PC-3 (cell line): ENCODE measurements around the gene RBKS. TPM values are rescaled to one million over a fixed set of nuclear protein-coding genes. Genes with fewer than 3 reads are reported as not detected.

Experiments used
- ATAC-seq: fragments of 200-7000 bp; cut with Tn5 transposase; 2 replicates; pipeline ENCODE4 v1.9.1; 2020; ENCODE audit warnings: mild to moderate bottlenecking, moderate library complexity
- BruUV-seq: library from RNA; stranded (reverse); fragments of 400-500 nt; replicated peaks from 2 replicates; lab custom pipeline; 2021; lab: Mats Ljungman, UMichigan
- CTCF ChIA-PET: fragments of 300-600 bp; sonication (Branson Sonifier 250); formaldehyde crosslinking; loops from one replicate; lab custom pipeline; 2022; ENCODE audit warnings: antibody characterized with exemption; lab: Charles Lee
- POLR2A ChIA-PET: fragments of 300-600 bp; sonication (Branson Sonifier 250); formaldehyde crosslinking; loops from one replicate; lab custom pipeline; 2022; ENCODE audit warnings: antibody characterized with exemption; ENCODE audit not compliant: unreplicated experiment; lab: Charles Lee
- DNase-seq: peaks from one replicate; pipeline ENCODE4 v3.0.0-alpha.2; 2015
- H2AFZ ChIP-seq: fragments of 300-600 bp; sonication (generic); 2 replicates; pipeline ENCODE4 v1.6.0; 2016; ENCODE audit warnings: antibody characterized with exemption, low read length
- H3F3A ChIP-seq: fragments of 300-600 bp; sonication (generic); one replicate; pipeline ENCODE4 v1.6.0; 2017; ENCODE audit warnings: antibody characterized with exemption, low read length, control low read depth, mild to moderate bottlenecking; ENCODE audit not compliant: unreplicated experiment
- H3K27ac ChIP-seq: fragments of 300-600 bp; sonication (generic); 2 replicates; pipeline ENCODE4 v1.5.1; 2016; ENCODE audit warnings: mild to moderate bottlenecking, low read length
- H3K27me3 ChIP-seq: fragments of 300-600 bp; sonication (generic); 2 replicates; pipeline ENCODE4 v1.6.1; 2016; ENCODE audit warnings: low read length, mixed read lengths
- H3K36me3 ChIP-seq: fragments of 300-600 bp; sonication (generic); 2 replicates; pipeline ENCODE4 v1.6.1; 2016; ENCODE audit warnings: low read depth, mixed run types, low read length, mixed read lengths
- H3K4me1 ChIP-seq: fragments of 300-600 bp; sonication (generic); 2 replicates; pipeline ENCODE4 v1.5.1; 2016; ENCODE audit warnings: low read length; ENCODE audit not compliant: insufficient read depth
- H3K4me2 ChIP-seq: fragments of 300-600 bp; sonication (generic); 2 replicates; pipeline ENCODE4 v1.6.0; 2016; ENCODE audit warnings: low read length
- H3K4me3 ChIP-seq: fragments of 300-600 bp; sonication (generic); 2 replicates; pipeline ENCODE4 v1.5.1; 2016; ENCODE audit warnings: mild to moderate bottlenecking, low read length, mixed read lengths
- H3K79me2 ChIP-seq: fragments of 300-600 bp; sonication (generic); 2 replicates; pipeline ENCODE4 v1.6.1; 2017; ENCODE audit warnings: low read length, mixed read lengths
- H3K9ac ChIP-seq: fragments of 300-600 bp; sonication (generic); 2 replicates; pipeline ENCODE4 v1.6.0; 2016; ENCODE audit warnings: mild to moderate bottlenecking, low read length
- H3K9me2 ChIP-seq: fragments of 300-600 bp; sonication (generic); replicated peaks from 2 replicates; pipeline ENCODE4 v1.6.1; 2016; ENCODE audit warnings: mixed run types, low read length, mixed read lengths
- H3K9me3 ChIP-seq: fragments of 300-600 bp; sonication (generic); 2 replicates; pipeline ENCODE4 v1.6.1; 2016; ENCODE audit warnings: low read length, mixed read lengths
- H4K20me1 ChIP-seq: fragments of 300-600 bp; sonication (generic); 2 replicates; pipeline ENCODE4 v1.6.1; 2016; ENCODE audit warnings: low read length, mixed read lengths
- CTCF ChIP-seq: fragments of 300-600 bp; sonication (generic); conservative IDR thresholded peaks from 2 replicates; pipeline ENCODE4 v1.5.1; 2017; ENCODE audit warnings: antibody characterized with exemption, low read depth, mild to moderate bottlenecking, low read length
- EZH2 ChIP-seq: fragments of 300-600 bp; sonication (generic); IDR thresholded peaks from one replicate; pipeline ENCODE4 v1.6.1; 2017; ENCODE audit warnings: antibody characterized with exemption, mild to moderate bottlenecking, low read length; ENCODE audit not compliant: unreplicated experiment
- EZH2phosphoT487 ChIP-seq: fragments of 300-600 bp; sonication (generic); IDR thresholded peaks from 2 replicates; pipeline ENCODE4 v1.6.1; 2018; ENCODE audit warnings: mild to moderate bottlenecking, antibody characterized with exemption, low read length, borderline replicate concordance
- intact Hi-C: fragments of 100-400 bp; cut with micrococcal nuclease; formaldehyde crosslinking; loops from 2 replicates; pipeline ENCODE4 v1.9.0; 2023
- total RNA-seq: library from RNA; depleted of rRNA; stranded (reverse); fragments of >200 nt; gene quantifications from 2 replicates; pipeline ENCODE4 v1.2.3, GENCODE V29; 2014

Gene RBKS
- total RNA-seq, 1 experiment from 2014 or later, result 1.8 TPM

DNA sequence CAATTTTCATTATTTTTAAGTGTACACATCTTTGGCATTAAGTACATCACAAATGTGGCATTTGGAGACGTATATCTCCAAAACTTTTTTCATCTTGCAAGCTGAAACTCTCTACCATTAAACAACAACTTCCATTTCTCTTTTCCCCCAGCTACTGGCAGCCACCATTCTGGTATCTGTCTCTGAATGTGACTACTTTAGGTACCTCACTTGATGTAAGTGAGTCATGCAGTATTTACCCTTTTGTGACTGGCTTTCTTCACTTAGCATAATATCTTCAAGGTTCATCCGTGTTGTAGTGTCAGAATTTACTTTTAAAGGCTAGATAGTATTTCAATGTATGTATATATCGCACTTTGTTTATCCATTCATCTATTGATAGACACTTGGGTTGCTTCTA lies 17.4 kb upstream of the RBKS start:
- CTCF ChIA-PET, result no interaction called here
- DNase-seq, result peak; percentile 29
- POLR2A ChIA-PET, result no interaction called here

DNA sequence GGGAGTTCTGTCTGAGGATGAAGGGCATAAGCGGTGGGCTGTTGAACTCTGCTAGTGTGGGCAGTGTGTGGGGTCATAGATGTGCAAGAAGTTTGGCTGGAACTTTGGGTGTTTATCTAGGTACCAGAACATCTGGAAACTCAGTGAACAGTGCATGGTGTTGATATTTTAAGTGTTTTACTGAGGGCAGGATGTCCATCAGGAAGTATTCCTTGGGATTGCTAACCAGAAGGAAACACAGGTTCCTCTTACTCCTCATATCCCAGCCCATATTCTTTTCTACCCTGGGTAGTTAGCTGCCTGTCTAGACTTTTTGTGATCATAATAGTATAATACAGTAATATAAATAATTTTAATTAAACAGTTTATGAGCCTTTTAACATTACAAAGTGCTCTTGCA lies 15.9 kb upstream of the RBKS start:
- DNase-seq, result no peak
- peaks cover 14% of the 10 kb centered on the region for H3K4me1 ChIP-seq
- H3F3A ChIP-seq, result no peaks in the 10 kb centered on the region
- ChIA-PET POLR2A (no interaction called here), CTCF (no interaction called here)
- no peak overlapping the region for H3K4me2 ChIP-seq
- no TSS peak for BruUV-seq
- ATAC-seq, result no peak
- H3K27ac ChIP-seq, result no peak overlapping the region
- H3K9me2 ChIP-seq, result no peaks in the 10 kb centered on the region
- no peak overlapping the region for H2AFZ ChIP-seq
- H4K20me1 ChIP-seq, result no peaks in the 10 kb centered on the region
- no peaks in the 10 kb centered on the region for H3K36me3 ChIP-seq
- no peak overlapping the region for H3K4me3 ChIP-seq
- no peak overlapping the region for H3K9ac ChIP-seq
- no peaks in the 10 kb centered on the region for H3K9me3 ChIP-seq
- H3K27me3 ChIP-seq, result no peaks in the 10 kb centered on the region
- TF ChIP-seq EZH2, result no peak
- no peak for TF ChIP-seq EZH2phosphoT487
- TF ChIP-seq CTCF, result no peak
- no peaks in the 10 kb centered on the region for H3K79me2 ChIP-seq
- intact Hi-C loops, result no loop called here

More for the DNA sequence above, 17.4 kb upstream of the RBKS start:
- no peaks in the 10 kb centered on the region for H3F3A ChIP-seq
- no peaks in the 10 kb centered on the region for H3K36me3 ChIP-seq
- no peak for TF ChIP-seq EZH2phosphoT487
- no peak for TF ChIP-seq CTCF
- TF ChIP-seq EZH2, result no peak
- no peak for ATAC-seq
- H3K79me2 ChIP-seq, result no peaks in the 10 kb centered on the region
- H3K27me3 ChIP-seq, result no peaks in the 10 kb centered on the region
- H3K4me3 ChIP-seq, result no peak overlapping the region
- H3K9me3 ChIP-seq, result no peaks in the 10 kb centered on the region
- H4K20me1 ChIP-seq, result no peaks in the 10 kb centered on the region
- no peaks in the 10 kb centered on the region for H3K4me1 ChIP-seq
- no peaks in the 10 kb centered on the region for H3K9me2 ChIP-seq
- no peak overlapping the region for H3K4me2 ChIP-seq
- no peak overlapping the region for H2AFZ ChIP-seq
- BruUV-seq, result no TSS peak
- no peak overlapping the region for H3K27ac ChIP-seq
- intact Hi-C loops, result no loop called here
- H3K9ac ChIP-seq, result no peak overlapping the region

DNA sequence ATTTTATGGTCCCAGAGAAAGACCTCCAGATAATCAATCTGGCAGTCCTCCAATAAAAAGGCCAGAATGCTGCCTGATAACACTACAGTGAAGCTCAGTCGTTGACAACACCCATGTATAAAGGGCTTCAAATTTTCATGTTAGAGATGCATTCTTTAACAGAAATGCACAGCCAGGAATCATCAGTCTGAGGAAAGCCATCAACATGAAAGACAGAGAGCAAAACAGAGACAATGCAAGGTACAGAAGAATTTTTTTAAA lies 14.1 kb upstream of the RBKS start:
- Histone ChIP-seq H4K20me1 (no peaks in the 10 kb centered on the region), H3K4me2 (no peak overlapping the region), H2AFZ (no peak overlapping the region), H3K27ac (no peak overlapping the region), H3F3A (no peaks in the 10 kb centered on the region), H3K4me1 (peaks cover 15% of the 10 kb centered on the region), H3K36me3 (no peaks in the 10 kb centered on the region), H3K9me3 (no peaks in the 10 kb centered on the region), H3K4me3 (no peak overlapping the region), H3K9me2 (no peaks in the 10 kb centered on the region), H3K9ac (no peak overlapping the region), H3K79me2 (no peaks in the 10 kb centered on the region), H3K27me3 (no peaks in the 10 kb centered on the region)
- POLR2A ChIA-PET, result no interaction called here
- CTCF ChIA-PET, result no interaction called here
- no TSS peak for BruUV-seq
- DNase-seq (no peak), ATAC-seq (no peak)
- intact Hi-C loops, result no loop called here
- TF ChIP-seq CTCF, result no peak
